Epithelial cell of proximal tubule (primary cell): ENCODE measurements around the gene ORC4. TPM values are rescaled to one million over a fixed set of nuclear protein-coding genes. Genes with fewer than 3 reads are reported as not detected.

Source experiments
- DNase-seq: peaks from one replicate; pipeline ENCODE4 v3.0.0-alpha.2; 2011; ENCODE audit warnings: low read depth
- H3K4me3 ChIP-seq: 2 replicates; pipeline ENCODE4 v1.5.1; 2011; ENCODE audit warnings: low read depth, mild to moderate bottlenecking, low read length
- CTCF ChIP-seq: conservative IDR thresholded peaks from 2 replicates; pipeline ENCODE4 v1.5.1; 2012; ENCODE audit warnings: low read depth, mild to moderate bottlenecking, low read length
- total RNA-seq: library from RNA; depleted of rRNA; stranded (reverse); fragments of >200 nt; gene quantifications from 2 replicates; pipeline ENCODE4 v1.2.3, GENCODE V29; 2015

ORC4 gene
- total RNA-seq, 1 donor from 2014 or later = 39.8 TPM

- DNase-seq = no peak
- H3K4me3 ChIP-seq = no peak overlapping the region
- TF ChIP-seq CTCF = no peak
Observed at GRCh38 chr2:147904051-147904450, 116.5 kb downstream of the ORC4 start.

GRCh38 chr2:147888680-147889079, 131.9 kb downstream of the ORC4 start:
- no peak for TF ChIP-seq CTCF
- DNase-seq = no peak
- H3K4me3 ChIP-seq = no peak overlapping the region

DNA sequence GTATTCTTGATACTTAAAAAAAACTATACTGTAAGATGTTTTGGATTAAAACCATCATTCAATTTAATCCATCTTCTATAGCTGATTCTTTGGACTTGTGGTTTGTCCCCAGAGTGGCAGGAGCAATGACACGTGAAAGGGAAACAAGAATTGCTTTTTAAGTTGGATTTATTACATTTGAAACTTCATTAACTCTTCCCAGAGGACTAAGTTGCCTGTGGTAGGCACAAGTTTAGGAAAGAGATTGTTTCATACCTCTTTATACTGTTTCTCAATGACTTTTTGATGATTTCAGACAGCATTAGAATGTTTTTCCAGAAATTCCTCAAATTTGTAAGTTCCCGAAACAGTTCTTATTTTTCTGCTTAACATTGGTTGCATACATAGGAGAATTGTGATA, 134.4 kb downstream of the ORC4 start:
- no peak for TF ChIP-seq CTCF
- DNase-seq = no peak
- no peak overlapping the region for H3K4me3 ChIP-seq

DNA sequence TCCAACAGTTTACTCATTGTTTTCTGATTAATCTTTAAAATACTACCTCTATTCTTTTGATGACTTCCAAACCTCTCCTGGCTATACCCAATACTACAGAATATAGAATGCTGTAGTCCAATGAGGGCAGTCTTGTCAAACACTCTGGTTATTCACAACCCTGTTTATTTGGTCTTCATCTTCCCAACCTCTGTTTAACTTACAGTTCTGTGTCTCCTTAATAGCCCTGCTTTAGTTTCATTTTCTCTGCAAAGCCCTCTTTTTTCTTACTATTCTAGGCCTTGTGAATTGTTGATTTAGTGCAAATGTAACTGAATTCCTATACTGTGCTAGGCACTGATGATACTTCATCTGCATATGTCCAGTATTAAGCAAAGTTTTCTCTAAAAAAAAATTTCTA, 135.7 kb downstream of the ORC4 start:
- TF ChIP-seq CTCF = no peak
- no peak for DNase-seq
- H3K4me3 ChIP-seq = no peak overlapping the region

GRCh38 chr2:147882631-147883030, 137.9 kb downstream of the ORC4 start:
- H3K4me3 ChIP-seq = no peak overlapping the region
- DNase-seq = no peak
- no peak for TF ChIP-seq CTCF

Other genes starting within 250 kb of the ORC4 start
- gene ACVR2A, start 175.7 kb downstream of the ORC4 start, total RNA-seq = 3.0 and 6.5 TPM in 2 replicates
- 4.3 and 15.0 TPM in 2 replicates for gene MBD5, start 354 bp upstream of the ORC4 start, total RNA-seq